SK-N-SH (cell line): ENCODE measurements around the gene TTN. TPM values are rescaled to one million over a fixed set of nuclear protein-coding genes. Genes with fewer than 3 reads are reported as not detected.

Experiments used
- CTCF ChIA-PET: fragments of 300-600, 350-600 bp; formaldehyde crosslinking; extraction: SDS; loops from one replicate; lab custom pipeline; 2021; lab: Yijun Ruan, JAX
- POLR2A ChIA-PET: fragments of 350-600 bp; sonication (Branson Sonifier 250); formaldehyde crosslinking; extraction: SDS; loops from one replicate; lab custom pipeline; 2020; ENCODE audit warnings: antibody characterized with exemption, inconsistent platforms; lab: Yijun Ruan, JAX
- DNase-seq: peaks from one replicate; pipeline ENCODE4 v3.0.0; 2012
- H2AFZ ChIP-seq: fragments of 200-600 bp; sonication (generic); 2 replicates; pipeline ENCODE4 v1.8.1; 2016; ENCODE audit warnings: antibody characterized with exemption, mild to moderate bottlenecking, low read depth
- H3F3A ChIP-seq: fragments of 200-600 bp; sonication (generic); replicated peaks from 2 replicates; pipeline ENCODE3; 2016; ENCODE audit warnings: antibody characterized with exemption, mild to moderate bottlenecking; ENCODE audit not compliant: insufficient read depth
- H3K27ac ChIP-seq, 2 experiments: fragments of 200-500 bp in 1 of 2; fragments of 200-600 bp in 1 of 2; sonication (Bioruptor generic) in 1 of 2; sonication (generic), shearing (Covaris generic) in 1 of 2; 2 replicates each; pipeline versions ENCODE4 v1.5.1 to v1.6.1; 2014 to 2016; ENCODE audit warnings: low read depth in 2 of 2, inconsistent platforms in 1 of 2, low read length in 1 of 2, mild to moderate bottlenecking in 1 of 2, mixed read lengths in 1 of 2
- H3K27me3 ChIP-seq: fragments of 200-600 bp; sonication (generic), shearing (Covaris generic); 2 replicates; pipeline ENCODE4 v1.6.1; 2016; ENCODE audit warnings: mixed run types; ENCODE audit not compliant: insufficient read depth
- H3K36me3 ChIP-seq, 2 experiments: fragments of 200-500 bp in 1 of 2; fragments of 200-600 bp in 1 of 2; sonication (Bioruptor generic) in 1 of 2; sonication (generic) in 1 of 2; replicated peaks in 1 of 2; 2 replicates each; pipeline versions ENCODE3 to v1.5.1; 2014 to 2016; ENCODE audit warnings: low read length in 1 of 2, mild to moderate bottlenecking in 1 of 2; ENCODE audit not compliant: insufficient read depth in 2 of 2, control insufficient read depth in 1 of 2
- H3K4me1 ChIP-seq, 2 experiments: fragments of 200-500 bp in 1 of 2; fragments of 200-600 bp in 1 of 2; sonication (Bioruptor generic) in 1 of 2; sonication (generic), shearing (Covaris generic) in 1 of 2; 2 replicates each; pipeline versions ENCODE4 v1.5.1 to v1.6.1; 2014 to 2016; ENCODE audit warnings: low read depth in 1 of 2, low read length in 1 of 2, mixed run types in 1 of 2; ENCODE audit not compliant: insufficient read depth in 2 of 2, control insufficient read depth in 1 of 2
- H3K4me2 ChIP-seq: fragments of 200-600 bp; sonication (generic), shearing (Covaris generic); 2 replicates; pipeline ENCODE4 v1.6.1; 2017; ENCODE audit warnings: mixed run types
- H3K4me3 ChIP-seq, 2 experiments: fragments of 200-500 bp in 1 of 2; fragments of 200-600 bp in 1 of 2; sonication (Bioruptor generic) in 1 of 2; sonication (generic), shearing (Covaris generic) in 1 of 2; 2 replicates each; pipeline versions ENCODE4 v1.5.1 to v1.8.1; 2014 to 2016; ENCODE audit warnings: low read depth in 2 of 2, inconsistent platforms in 1 of 2, low read length in 1 of 2, mild to moderate bottlenecking in 1 of 2, mixed read lengths in 1 of 2, moderate library complexity in 1 of 2
- H3K79me2 ChIP-seq: fragments of 200-600 bp; sonication (generic); 2 replicates; pipeline ENCODE4 v1.8.1; 2017; ENCODE audit warnings: mild to moderate bottlenecking; ENCODE audit not compliant: insufficient read depth
- H3K9ac ChIP-seq: fragments of 200-600 bp; sonication (generic); 2 replicates; pipeline ENCODE4 v1.6.1; 2017; ENCODE audit warnings: mixed run types
- H3K9me2 ChIP-seq: fragments of 200-600 bp; sonication (generic); 2 replicates; pipeline ENCODE4 v1.6.1; 2017; ENCODE audit warnings: mixed run types
- H3K9me3 ChIP-seq: fragments of 200-600 bp; sonication (generic); 2 replicates; pipeline ENCODE4 v1.6.1; 2017; ENCODE audit warnings: mixed run types, mild to moderate bottlenecking, moderate library complexity
- H4K20me1 ChIP-seq: fragments of 200-600 bp; sonication (generic); 2 replicates; pipeline ENCODE4 v1.6.1; 2017; ENCODE audit warnings: mild to moderate bottlenecking, mixed run types; ENCODE audit not compliant: insufficient read depth
- ELF1 ChIP-seq: IDR thresholded peaks from 2 replicates; pipeline ENCODE4 v1.4.0; 2012
- EP300 ChIP-seq, 2 experiments: IDR thresholded peaks; 2 replicates each; pipeline versions ENCODE4 v1.4.0 to v1.6.1; 2012; ENCODE audit warnings: borderline replicate concordance in 1 of 2, low read depth in 1 of 2, low read length in 1 of 2
- FOSL2 ChIP-seq: IDR thresholded peaks from 2 replicates; pipeline ENCODE4 v1.4.0; 2012; ENCODE audit warnings: low read depth, mild to moderate bottlenecking, moderate library complexity, borderline replicate concordance
- FOXJ3 ChIP-seq: sonication (generic); formaldehyde crosslinking; IDR thresholded peaks from 2 replicates; pipeline ENCODE4 v1.5.1; 2020; ENCODE audit warnings: mild to moderate bottlenecking, missing genetic modification reagents
- GABPA ChIP-seq: IDR thresholded peaks from 2 replicates; pipeline ENCODE4 v1.4.0; 2012; ENCODE audit warnings: low read depth, mild to moderate bottlenecking
- GATA2 ChIP-seq: sonication (generic); formaldehyde crosslinking; IDR thresholded peaks from 2 replicates; pipeline ENCODE4 v1.5.0; 2020; ENCODE audit warnings: mild to moderate bottlenecking, missing genetic modification reagents
- JUND ChIP-seq: IDR thresholded peaks from 2 replicates; pipeline ENCODE4 v1.4.0; 2012
- MEF2A ChIP-seq: IDR thresholded peaks from 2 replicates; pipeline ENCODE4 v1.4.0; 2012; ENCODE audit warnings: low read depth, borderline replicate concordance
- NFIC ChIP-seq: IDR thresholded peaks from 2 replicates; pipeline ENCODE4 v1.4.0; 2012; ENCODE audit warnings: borderline replicate concordance
- RCOR1 ChIP-seq: fragments of 150-350 bp; IDR thresholded peaks from 2 replicates; pipeline ENCODE4 v1.6.1; 2017; ENCODE audit warnings: antibody characterized with exemption, low read length
- RFX5 ChIP-seq: IDR thresholded peaks from 2 replicates; pipeline ENCODE4 v1.6.1; 2012; ENCODE audit warnings: mild to moderate bottlenecking, improper control_type of control experiment, low read length
- RXRA ChIP-seq: IDR thresholded peaks from 2 replicates; pipeline ENCODE4 v1.4.0; 2012; ENCODE audit warnings: low read depth, mild to moderate bottlenecking, borderline replicate concordance
- SMC3 ChIP-seq: IDR thresholded peaks from 2 replicates; pipeline ENCODE4 v1.6.1; 2012; ENCODE audit warnings: low read depth, low read length, improper control_type of control experiment
- TAF1 ChIP-seq: IDR thresholded peaks from 2 replicates; pipeline ENCODE4 v1.6.1; 2012; ENCODE audit warnings: low read depth, mild to moderate bottlenecking, low read length, moderate library complexity, borderline replicate concordance
- TCF12 ChIP-seq: IDR thresholded peaks from 2 replicates; pipeline ENCODE4 v1.4.0; 2012
- TEAD4 ChIP-seq: IDR thresholded peaks from 2 replicates; pipeline ENCODE4 v1.4.0; 2012; ENCODE audit warnings: mild to moderate bottlenecking, borderline replicate concordance; ENCODE audit not compliant: insufficient read depth
- WGBS: methylation state at CpG from one replicate; pipeline ENCODE4 v1.1.6; 2017; ENCODE audit warnings: low lambda C conversion rate; 5-methylcytosine and 5-hydroxymethylcytosine counted together
- polyA plus RNA-seq, 3 experiments: library from polyadenylated mRNA; depleted of rRNA; stranded (reverse); fragments of >200 nt; gene quantifications; 2 replicates each; pipeline ENCODE4 v1.2.3, GENCODE V29; 2012
- TF ChIP-seq, protein P1 (sequence below): IDR thresholded peaks from 2 replicates; pipeline ENCODE4 v1.6.1; 2012; ENCODE audit warnings: mild to moderate bottlenecking, low read depth, low read length, moderate library complexity
- TF ChIP-seq, protein P2 (sequence below): IDR thresholded peaks from 2 replicates; pipeline ENCODE4; 2012
- TF ChIP-seq, protein P3 (sequence below): fragments of 150-350 bp; IDR thresholded peaks from 2 replicates; pipeline ENCODE4 v1.6.1; 2016; ENCODE audit warnings: mild to moderate bottlenecking, low read depth, low read length
- TF ChIP-seq, protein P4 (sequence below): IDR thresholded peaks from 2 replicates; pipeline ENCODE4 v1.4.0; 2012; ENCODE audit warnings: low read depth, borderline replicate concordance
- TF ChIP-seq, protein P5 (sequence below): IDR thresholded peaks from 2 replicates; pipeline ENCODE4 v1.4.0; 2012; ENCODE audit warnings: low read depth, borderline replicate concordance

TTN gene
- polyA plus RNA-seq, 1 of the 3 experiments (the other 2 are of a cell fraction): 0.08 TPM

DNA sequence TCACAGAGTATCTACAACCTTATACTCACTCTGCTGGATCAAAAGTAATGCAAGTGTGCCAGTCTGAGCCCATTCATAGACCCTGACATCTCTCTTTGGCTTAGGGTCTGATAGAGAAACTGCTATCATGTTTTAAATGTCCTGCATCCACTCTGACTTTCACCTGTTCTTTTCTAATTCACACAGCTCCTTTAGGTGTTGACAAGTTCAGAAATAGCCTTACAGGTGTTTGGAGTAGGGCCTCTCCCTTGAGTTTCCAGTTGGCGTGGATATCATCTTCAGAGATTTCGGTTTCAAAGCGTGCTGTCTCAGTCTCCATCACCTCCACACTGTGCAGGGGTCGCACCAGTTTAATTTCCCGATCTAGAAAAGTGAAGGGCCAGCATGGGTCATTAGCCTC, 176.6 kb downstream of the TTN start:
- Histone ChIP-seq H3K9ac (no peak overlapping the region), H3K9me3 (no peaks in the 10 kb centered on the region), H4K20me1 (no peaks in the 10 kb centered on the region), H3K4me3 (no peak overlapping the region), H3K36me3 (no peaks in the 10 kb centered on the region), H3K9me2 (no peaks in the 10 kb centered on the region), H3F3A (no peaks in the 10 kb centered on the region), H3K79me2 (no peaks in the 10 kb centered on the region), H3K4me2 (no peak overlapping the region), H2AFZ (no peak overlapping the region), H3K27me3 (no peaks in the 10 kb centered on the region), H3K4me1 (no peaks in the 10 kb centered on the region; a peak in 1 of 4 replicates), H3K27ac (no peak overlapping the region)
- DNase-seq: no peak
- POLR2A ChIA-PET: no interaction called here
- TF ChIP-seq GABPA (no peak), TAF1 (no peak), TCF12 (no peak), RXRA (no peak), FOSL2 (no peak), JUND (no peak), NFIC (no peak), SMC3 (no peak)
- CTCF ChIA-PET: interaction anchor here (1.6 kb wide), 1 partner anchor 9 kb away, joined by 5 read pairs; no protein-coding TSS in a partner anchor
- WGBS: 72% methylated on average over 5 of the region's 5 CpGs

DNA sequence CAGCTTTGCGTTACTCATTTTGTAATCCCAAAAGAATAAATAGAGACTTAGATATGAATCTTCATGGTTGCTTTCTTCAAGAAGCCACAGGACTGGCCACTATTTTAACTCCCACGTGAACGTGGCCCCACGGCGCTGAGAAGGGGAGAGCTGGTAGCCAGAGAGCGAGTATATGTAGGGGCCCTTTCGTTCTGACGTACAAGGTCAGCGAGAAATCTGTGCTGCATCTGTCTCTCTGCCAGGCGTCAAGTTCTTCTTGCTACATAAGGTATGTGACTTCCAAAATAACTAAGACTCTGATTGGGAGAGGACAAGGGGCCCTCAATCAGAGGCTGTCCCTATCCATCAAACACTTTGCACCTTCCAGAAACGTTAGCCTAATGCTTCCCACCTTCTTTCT, 177.8 kb downstream of the TTN start:
- H3K4me2 ChIP-seq: no peak overlapping the region
- no peaks in the 10 kb centered on the region for H3K9me2 ChIP-seq
- H3K27ac ChIP-seq: no peak overlapping the region
- H2AFZ ChIP-seq: no peak overlapping the region
- H4K20me1 ChIP-seq: no peaks in the 10 kb centered on the region
- no peaks in the 10 kb centered on the region for H3F3A ChIP-seq
- no peaks in the 10 kb centered on the region for H3K9me3 ChIP-seq
- ChIA-PET CTCF (interaction anchor here (1.6 kb wide), 1 partner anchor 8 kb away, joined by 5 read pairs; no protein-coding TSS in a partner anchor), POLR2A (no interaction called here)
- H3K4me1 ChIP-seq: no peaks in the 10 kb centered on the region; a peak in 1 of 4 replicates
- H3K27me3 ChIP-seq: no peaks in the 10 kb centered on the region
- H3K4me3 ChIP-seq: no peak overlapping the region
- no peak for DNase-seq
- 78% methylated on average over 11 of the region's 11 CpGs for WGBS
- no peak overlapping the region for H3K9ac ChIP-seq
- no peaks in the 10 kb centered on the region for H3K79me2 ChIP-seq
- no peaks in the 10 kb centered on the region for H3K36me3 ChIP-seq
- TF ChIP-seq GABPA (no peak), GATA2 (CRISPR knock-in tag) (no peak), RCOR1 (no peak), EP300 (IDR thresholded peaks at IDR 0.05; ENCODE audit: borderline replicate concordance in 1 of 2, low read depth in 1 of 2, low read length in 1 of 2) (no peak), MEF2A (no peak), TEAD4 (no peak), FOXJ3 (CRISPR knock-in tag) (no peak), RFX5 (no peak), ELF1 (no peak)
- TF ChIP-seq, protein P1, sequence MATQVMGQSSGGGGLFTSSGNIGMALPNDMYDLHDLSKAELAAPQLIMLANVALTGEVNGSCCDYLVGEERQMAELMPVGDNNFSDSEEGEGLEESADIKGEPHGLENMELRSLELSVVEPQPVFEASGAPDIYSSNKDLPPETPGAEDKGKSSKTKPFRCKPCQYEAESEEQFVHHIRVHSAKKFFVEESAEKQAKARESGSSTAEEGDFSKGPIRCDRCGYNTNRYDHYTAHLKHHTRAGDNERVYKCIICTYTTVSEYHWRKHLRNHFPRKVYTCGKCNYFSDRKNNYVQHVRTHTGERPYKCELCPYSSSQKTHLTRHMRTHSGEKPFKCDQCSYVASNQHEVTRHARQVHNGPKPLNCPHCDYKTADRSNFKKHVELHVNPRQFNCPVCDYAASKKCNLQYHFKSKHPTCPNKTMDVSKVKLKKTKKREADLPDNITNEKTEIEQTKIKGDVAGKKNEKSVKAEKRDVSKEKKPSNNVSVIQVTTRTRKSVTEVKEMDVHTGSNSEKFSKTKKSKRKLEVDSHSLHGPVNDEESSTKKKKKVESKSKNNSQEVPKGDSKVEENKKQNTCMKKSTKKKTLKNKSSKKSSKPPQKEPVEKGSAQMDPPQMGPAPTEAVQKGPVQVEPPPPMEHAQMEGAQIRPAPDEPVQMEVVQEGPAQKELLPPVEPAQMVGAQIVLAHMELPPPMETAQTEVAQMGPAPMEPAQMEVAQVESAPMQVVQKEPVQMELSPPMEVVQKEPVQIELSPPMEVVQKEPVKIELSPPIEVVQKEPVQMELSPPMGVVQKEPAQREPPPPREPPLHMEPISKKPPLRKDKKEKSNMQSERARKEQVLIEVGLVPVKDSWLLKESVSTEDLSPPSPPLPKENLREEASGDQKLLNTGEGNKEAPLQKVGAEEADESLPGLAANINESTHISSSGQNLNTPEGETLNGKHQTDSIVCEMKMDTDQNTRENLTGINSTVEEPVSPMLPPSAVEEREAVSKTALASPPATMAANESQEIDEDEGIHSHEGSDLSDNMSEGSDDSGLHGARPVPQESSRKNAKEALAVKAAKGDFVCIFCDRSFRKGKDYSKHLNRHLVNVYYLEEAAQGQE: no peak
- TF ChIP-seq, protein P2, sequence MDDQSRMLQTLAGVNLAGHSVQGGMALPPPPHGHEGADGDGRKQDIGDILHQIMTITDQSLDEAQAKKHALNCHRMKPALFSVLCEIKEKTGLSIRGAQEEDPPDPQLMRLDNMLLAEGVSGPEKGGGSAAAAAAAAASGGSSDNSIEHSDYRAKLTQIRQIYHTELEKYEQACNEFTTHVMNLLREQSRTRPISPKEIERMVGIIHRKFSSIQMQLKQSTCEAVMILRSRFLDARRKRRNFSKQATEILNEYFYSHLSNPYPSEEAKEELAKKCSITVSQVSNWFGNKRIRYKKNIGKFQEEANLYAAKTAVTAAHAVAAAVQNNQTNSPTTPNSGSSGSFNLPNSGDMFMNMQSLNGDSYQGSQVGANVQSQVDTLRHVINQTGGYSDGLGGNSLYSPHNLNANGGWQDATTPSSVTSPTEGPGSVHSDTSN: no peak
- TF ChIP-seq, protein P3, sequence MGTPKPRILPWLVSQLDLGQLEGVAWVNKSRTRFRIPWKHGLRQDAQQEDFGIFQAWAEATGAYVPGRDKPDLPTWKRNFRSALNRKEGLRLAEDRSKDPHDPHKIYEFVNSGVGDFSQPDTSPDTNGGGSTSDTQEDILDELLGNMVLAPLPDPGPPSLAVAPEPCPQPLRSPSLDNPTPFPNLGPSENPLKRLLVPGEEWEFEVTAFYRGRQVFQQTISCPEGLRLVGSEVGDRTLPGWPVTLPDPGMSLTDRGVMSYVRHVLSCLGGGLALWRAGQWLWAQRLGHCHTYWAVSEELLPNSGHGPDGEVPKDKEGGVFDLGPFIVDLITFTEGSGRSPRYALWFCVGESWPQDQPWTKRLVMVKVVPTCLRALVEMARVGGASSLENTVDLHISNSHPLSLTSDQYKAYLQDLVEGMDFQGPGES: no peak
- TF ChIP-seq, protein P4, sequence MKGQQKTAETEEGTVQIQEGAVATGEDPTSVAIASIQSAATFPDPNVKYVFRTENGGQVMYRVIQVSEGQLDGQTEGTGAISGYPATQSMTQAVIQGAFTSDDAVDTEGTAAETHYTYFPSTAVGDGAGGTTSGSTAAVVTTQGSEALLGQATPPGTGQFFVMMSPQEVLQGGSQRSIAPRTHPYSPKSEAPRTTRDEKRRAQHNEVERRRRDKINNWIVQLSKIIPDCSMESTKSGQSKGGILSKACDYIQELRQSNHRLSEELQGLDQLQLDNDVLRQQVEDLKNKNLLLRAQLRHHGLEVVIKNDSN: no peak
- TF ChIP-seq, protein P5, sequence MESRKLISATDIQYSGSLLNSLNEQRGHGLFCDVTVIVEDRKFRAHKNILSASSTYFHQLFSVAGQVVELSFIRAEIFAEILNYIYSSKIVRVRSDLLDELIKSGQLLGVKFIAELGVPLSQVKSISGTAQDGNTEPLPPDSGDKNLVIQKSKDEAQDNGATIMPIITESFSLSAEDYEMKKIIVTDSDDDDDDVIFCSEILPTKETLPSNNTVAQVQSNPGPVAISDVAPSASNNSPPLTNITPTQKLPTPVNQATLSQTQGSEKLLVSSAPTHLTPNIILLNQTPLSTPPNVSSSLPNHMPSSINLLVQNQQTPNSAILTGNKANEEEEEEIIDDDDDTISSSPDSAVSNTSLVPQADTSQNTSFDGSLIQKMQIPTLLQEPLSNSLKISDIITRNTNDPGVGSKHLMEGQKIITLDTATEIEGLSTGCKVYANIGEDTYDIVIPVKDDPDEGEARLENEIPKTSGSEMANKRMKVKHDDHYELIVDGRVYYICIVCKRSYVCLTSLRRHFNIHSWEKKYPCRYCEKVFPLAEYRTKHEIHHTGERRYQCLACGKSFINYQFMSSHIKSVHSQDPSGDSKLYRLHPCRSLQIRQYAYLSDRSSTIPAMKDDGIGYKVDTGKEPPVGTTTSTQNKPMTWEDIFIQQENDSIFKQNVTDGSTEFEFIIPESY: no peak
